Osteoblast (primary cell): Measurements from ENCODE around the gene CAPN11. TPM values are rescaled to one million over a fixed set of nuclear protein-coding genes. Genes with fewer than 3 reads are reported as not detected.
A peak's percentile ranks its signal among the peaks of the same experiment; 100 is the strongest.
"Not testable (repeated sequence)": the region's sequence is repeated elsewhere in the genome, so short reads cannot be mapped to it uniquely, and the experiment has no call there.

Experiments used
- DNase-seq: peaks from one replicate; pipeline ENCODE4 v3.0.0; 2011; ENCODE audit warnings: low spot score, mixed read lengths; ENCODE audit not compliant: insufficient read length; ENCODE audit errors: missing footprints
- H2AFZ ChIP-seq: 2 replicates; pipeline ENCODE4 v1.6.0; 2011; ENCODE audit warnings: mild to moderate bottlenecking, low read length
- H3K27ac ChIP-seq: 2 replicates; pipeline ENCODE4 v1.5.1; 2011; ENCODE audit warnings: mild to moderate bottlenecking, low read depth, low read length, moderate library complexity
- H3K27me3 ChIP-seq: 2 replicates; pipeline ENCODE4 v1.6.0; 2012; ENCODE audit warnings: mild to moderate bottlenecking, control low read depth, inconsistent platforms, low read length, moderate library complexity; ENCODE audit not compliant: insufficient read depth
- H3K36me3 ChIP-seq: 2 replicates; pipeline ENCODE4 v1.5.1; 2011; ENCODE audit warnings: mild to moderate bottlenecking, low read length, control low read depth, moderate library complexity; ENCODE audit not compliant: insufficient read depth
- H3K4me1 ChIP-seq: 2 replicates; pipeline ENCODE4 v1.5.1; 2011; ENCODE audit warnings: mild to moderate bottlenecking, low read length, control low read depth, moderate library complexity; ENCODE audit not compliant: insufficient read depth
- H3K4me2 ChIP-seq: 2 replicates; pipeline ENCODE4 v1.6.0; 2011; ENCODE audit warnings: mild to moderate bottlenecking, low read length; ENCODE audit not compliant: insufficient read depth
- H3K4me3 ChIP-seq: fragments of 200-600 bp; sonication (generic); 3 replicates; pipeline ENCODE4 v1.5.1; 2012; ENCODE audit warnings: mild to moderate bottlenecking, low read length, inconsistent platforms; ENCODE audit not compliant: insufficient read depth
- H3K79me2 ChIP-seq: 2 replicates; pipeline ENCODE4 v1.6.0; 2012; ENCODE audit warnings: mild to moderate bottlenecking, low read length, control low read depth, inconsistent platforms; ENCODE audit not compliant: insufficient read depth
- H3K9me3 ChIP-seq: 2 replicates; pipeline ENCODE4 v1.5.1; 2011; ENCODE audit warnings: low read depth, low read length, control low read depth
- H4K20me1 ChIP-seq: 2 replicates; pipeline ENCODE4 v1.6.0; 2012; ENCODE audit warnings: mild to moderate bottlenecking, low read length, control low read depth; ENCODE audit not compliant: insufficient read depth
- total RNA-seq: library from RNA; depleted of rRNA; stranded (reverse); fragments of >200 nt; gene quantifications from 2 replicates; pipeline ENCODE4 v1.2.3, GENCODE V29; 2012
- TF ChIP-seq, protein P1 (sequence below): IDR thresholded peaks from 2 replicates; pipeline ENCODE4 v1.5.1; 2011; ENCODE audit warnings: mild to moderate bottlenecking, low read depth, low read length, moderate library complexity; ENCODE audit errors: extremely low read depth

Gene CAPN11
- total RNA-seq, 1 donor, result not detected

DNA sequence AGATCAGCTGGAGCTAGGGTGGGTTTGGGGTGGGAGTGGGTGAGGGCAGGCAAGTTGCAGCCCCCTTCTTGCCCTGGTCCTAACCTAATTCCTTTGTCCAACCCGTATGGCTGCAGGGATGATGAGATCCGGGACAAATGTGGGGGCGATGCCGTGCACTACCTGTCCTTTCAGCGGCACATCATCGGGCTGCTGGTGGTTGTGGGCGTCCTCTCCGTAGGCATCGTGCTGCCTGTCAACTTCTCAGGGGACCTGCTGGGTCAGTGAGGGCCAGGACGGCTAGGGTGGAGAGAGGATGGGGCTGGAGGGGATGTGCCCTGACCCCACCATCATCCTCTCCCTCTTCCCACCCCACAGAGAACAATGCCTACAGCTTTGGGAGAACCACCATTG is 19.3 kb upstream of the CAPN11 start:
- H3K4me3 ChIP-seq, result no peak overlapping the region
- H4K20me1 ChIP-seq, result peaks cover 12% of the 10 kb centered on the region
- no peak overlapping the region for H3K27ac ChIP-seq
- DNase-seq, result no peak
- TF ChIP-seq, protein P1, sequence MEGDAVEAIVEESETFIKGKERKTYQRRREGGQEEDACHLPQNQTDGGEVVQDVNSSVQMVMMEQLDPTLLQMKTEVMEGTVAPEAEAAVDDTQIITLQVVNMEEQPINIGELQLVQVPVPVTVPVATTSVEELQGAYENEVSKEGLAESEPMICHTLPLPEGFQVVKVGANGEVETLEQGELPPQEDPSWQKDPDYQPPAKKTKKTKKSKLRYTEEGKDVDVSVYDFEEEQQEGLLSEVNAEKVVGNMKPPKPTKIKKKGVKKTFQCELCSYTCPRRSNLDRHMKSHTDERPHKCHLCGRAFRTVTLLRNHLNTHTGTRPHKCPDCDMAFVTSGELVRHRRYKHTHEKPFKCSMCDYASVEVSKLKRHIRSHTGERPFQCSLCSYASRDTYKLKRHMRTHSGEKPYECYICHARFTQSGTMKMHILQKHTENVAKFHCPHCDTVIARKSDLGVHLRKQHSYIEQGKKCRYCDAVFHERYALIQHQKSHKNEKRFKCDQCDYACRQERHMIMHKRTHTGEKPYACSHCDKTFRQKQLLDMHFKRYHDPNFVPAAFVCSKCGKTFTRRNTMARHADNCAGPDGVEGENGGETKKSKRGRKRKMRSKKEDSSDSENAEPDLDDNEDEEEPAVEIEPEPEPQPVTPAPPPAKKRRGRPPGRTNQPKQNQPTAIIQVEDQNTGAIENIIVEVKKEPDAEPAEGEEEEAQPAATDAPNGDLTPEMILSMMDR, result no peak
- H3K79me2 ChIP-seq, result peaks cover 8% of the 10 kb centered on the region
- H3K36me3 ChIP-seq, result peaks cover 50% of the 10 kb centered on the region
- H3K4me1 ChIP-seq, result no peaks in the 10 kb centered on the region
- no peak overlapping the region for H3K4me2 ChIP-seq
- no peaks in the 10 kb centered on the region for H3K27me3 ChIP-seq
- H3K9me3 ChIP-seq, result no peaks in the 10 kb centered on the region
- no peak overlapping the region for H2AFZ ChIP-seq

DNA sequence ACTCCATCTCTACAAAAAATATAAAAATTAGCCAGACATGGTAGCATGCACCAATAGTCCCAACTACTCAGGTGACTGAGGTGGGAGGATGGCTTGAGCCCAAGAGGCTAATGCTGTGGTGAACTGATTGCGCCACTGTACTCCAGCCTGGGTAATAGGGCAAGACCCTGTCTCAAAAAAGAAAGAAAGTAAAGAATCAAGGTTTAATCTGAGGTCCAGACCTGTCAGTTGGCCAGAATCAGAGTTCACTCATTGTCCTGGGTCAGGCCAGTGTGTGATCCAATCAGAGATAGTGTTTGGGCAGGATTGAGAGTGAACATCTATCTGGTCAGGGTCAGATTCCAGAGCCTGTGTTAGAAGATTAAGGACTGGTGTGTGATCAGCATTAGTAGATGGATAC is 15.8 kb upstream of the CAPN11 start:
- no peaks in the 10 kb centered on the region for H4K20me1 ChIP-seq
- TF ChIP-seq, protein P1, result no peak
- no peaks in the 10 kb centered on the region for H3K9me3 ChIP-seq
- H3K4me3 ChIP-seq, result no peak overlapping the region
- no peak overlapping the region for H2AFZ ChIP-seq
- no peaks in the 10 kb centered on the region for H3K4me1 ChIP-seq
- peaks cover 49% of the 10 kb centered on the region for H3K36me3 ChIP-seq
- H3K4me2 ChIP-seq, result no peak overlapping the region
- H3K27me3 ChIP-seq, result no peaks in the 10 kb centered on the region
- DNase-seq, result no peak
- no peak overlapping the region for H3K27ac ChIP-seq
- no peaks in the 10 kb centered on the region for H3K79me2 ChIP-seq

DNA sequence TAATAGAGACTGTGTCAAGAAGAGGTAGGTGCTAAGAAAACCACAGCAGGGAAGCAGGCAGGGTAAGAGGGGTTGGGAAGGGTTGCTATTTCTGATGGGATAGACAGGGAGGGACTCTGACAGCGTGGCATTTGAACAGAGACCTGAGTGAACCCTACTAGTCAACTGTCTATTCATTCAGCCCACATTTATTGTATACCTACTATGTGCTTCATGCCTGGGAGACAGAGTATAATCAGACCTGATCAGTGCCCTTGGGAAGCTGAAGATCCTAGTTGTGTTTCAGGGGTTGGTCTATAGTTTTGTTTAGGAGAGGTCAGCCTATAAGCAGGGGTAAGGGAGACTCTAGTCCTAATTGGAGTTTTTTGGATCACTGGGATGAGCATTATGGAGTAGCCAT is 14.9 kb upstream of the CAPN11 start:
- H3K36me3 ChIP-seq, result peaks cover 56% of the 10 kb centered on the region
- TF ChIP-seq, protein P1, result no peak
- peak; percentile 35 for DNase-seq

DNA sequence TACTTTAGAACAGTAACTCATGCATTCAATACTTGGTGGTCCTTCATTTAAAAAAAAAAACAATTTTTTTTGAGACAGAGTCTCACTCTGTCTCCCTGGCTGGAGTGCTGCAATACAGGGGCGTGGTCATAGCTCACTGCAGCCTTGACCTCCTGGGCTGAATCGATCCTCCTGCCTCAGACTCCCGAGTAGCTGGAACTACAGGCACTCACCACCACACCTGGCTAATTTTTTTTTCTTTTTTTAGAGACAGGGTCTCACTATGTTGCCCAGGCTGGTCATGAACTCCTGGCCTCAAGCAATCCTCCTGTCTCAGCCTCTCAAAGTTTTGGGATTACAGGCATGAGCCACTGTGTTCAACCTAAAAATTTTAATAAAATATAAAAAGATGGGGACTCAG is 14.1 kb upstream of the CAPN11 start:
- H3K4me3 ChIP-seq, H3K4me2 ChIP-seq, H3K27me3 ChIP-seq, H2AFZ ChIP-seq, H3K4me1 ChIP-seq, H3K79me2 ChIP-seq, H3K9me3 ChIP-seq, H4K20me1 ChIP-seq, DNase-seq, H3K27ac ChIP-seq: not testable (repeated sequence)
- H3K36me3 ChIP-seq, result peaks cover 60% of the 10 kb centered on the region

More for the DNA sequence above, 14.9 kb upstream of the CAPN11 start:
- H3K4me1 ChIP-seq, result no peaks in the 10 kb centered on the region
- H2AFZ ChIP-seq, result no peak overlapping the region
- no peaks in the 10 kb centered on the region for H3K9me3 ChIP-seq
- no peak overlapping the region for H3K4me2 ChIP-seq
- H3K4me3 ChIP-seq, result no peak overlapping the region
- H3K27ac ChIP-seq, result no peak overlapping the region
- H4K20me1 ChIP-seq, result peaks cover under 1% of the 10 kb centered on the region
- no peaks in the 10 kb centered on the region for H3K27me3 ChIP-seq
- no peaks in the 10 kb centered on the region for H3K79me2 ChIP-seq
